Right lobe of liver (tissue), 4 donors: ENCODE results near the gene PPP2R3C.
"Not testable (repeated sequence)": the region's sequence is repeated elsewhere in the genome, so short reads cannot be mapped to it uniquely, and the experiment has no call there.

Source experiments
- POLR2A ChIP-seq: fragments of 450-650 bp; IDR thresholded peaks from one replicate; pipeline ENCODE4 v1.6.1; 2017; ENCODE audit warnings: antibody characterized with exemption, mild to moderate bottlenecking
- TF ChIP-seq, protein P1 (sequence below), 4 donors: fragments of 200-600 bp in 3 of 4; fragments of 450-650 bp in 1 of 4; IDR thresholded peaks; one replicate each; pipeline versions ENCODE4 v1.5.1 to v1.8.0; 2016 to 2022; ENCODE audit warnings: antibody characterized with exemption in 4 of 4, mild to moderate bottlenecking in 2 of 4
- donor health status: DM: no; HTN: no; CAD: no.
- donor health status: DM: no; HTN: no; CAD: no.
- donor health status: DM: no; HTN: yes; CAD: no.

GRCh38 chr14:35061113-35061791 lies 60.5 kb downstream of the PPP2R3C start:
- TF ChIP-seq POLR2A, result not testable (repeated sequence)
- TF ChIP-seq, protein P1, sequence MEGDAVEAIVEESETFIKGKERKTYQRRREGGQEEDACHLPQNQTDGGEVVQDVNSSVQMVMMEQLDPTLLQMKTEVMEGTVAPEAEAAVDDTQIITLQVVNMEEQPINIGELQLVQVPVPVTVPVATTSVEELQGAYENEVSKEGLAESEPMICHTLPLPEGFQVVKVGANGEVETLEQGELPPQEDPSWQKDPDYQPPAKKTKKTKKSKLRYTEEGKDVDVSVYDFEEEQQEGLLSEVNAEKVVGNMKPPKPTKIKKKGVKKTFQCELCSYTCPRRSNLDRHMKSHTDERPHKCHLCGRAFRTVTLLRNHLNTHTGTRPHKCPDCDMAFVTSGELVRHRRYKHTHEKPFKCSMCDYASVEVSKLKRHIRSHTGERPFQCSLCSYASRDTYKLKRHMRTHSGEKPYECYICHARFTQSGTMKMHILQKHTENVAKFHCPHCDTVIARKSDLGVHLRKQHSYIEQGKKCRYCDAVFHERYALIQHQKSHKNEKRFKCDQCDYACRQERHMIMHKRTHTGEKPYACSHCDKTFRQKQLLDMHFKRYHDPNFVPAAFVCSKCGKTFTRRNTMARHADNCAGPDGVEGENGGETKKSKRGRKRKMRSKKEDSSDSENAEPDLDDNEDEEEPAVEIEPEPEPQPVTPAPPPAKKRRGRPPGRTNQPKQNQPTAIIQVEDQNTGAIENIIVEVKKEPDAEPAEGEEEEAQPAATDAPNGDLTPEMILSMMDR (IDR thresholded peaks at IDR 0.05), result not testable (repeated sequence)
